GM18861 (cell line): ENCODE results near the gene PRRX2.
"Not testable (repeated sequence)": the region's sequence is repeated elsewhere in the genome, so short reads cannot be mapped to it uniquely, and the experiment has no call there.

ENCODE experiments used
- ATAC-seq: cut with Tn5 transposase; IDR thresholded peaks from one replicate; pipeline ENCODE4 v1.9.1; 2021; ENCODE audit not compliant: unreplicated experiment

The PRRX2 gene

DNA sequence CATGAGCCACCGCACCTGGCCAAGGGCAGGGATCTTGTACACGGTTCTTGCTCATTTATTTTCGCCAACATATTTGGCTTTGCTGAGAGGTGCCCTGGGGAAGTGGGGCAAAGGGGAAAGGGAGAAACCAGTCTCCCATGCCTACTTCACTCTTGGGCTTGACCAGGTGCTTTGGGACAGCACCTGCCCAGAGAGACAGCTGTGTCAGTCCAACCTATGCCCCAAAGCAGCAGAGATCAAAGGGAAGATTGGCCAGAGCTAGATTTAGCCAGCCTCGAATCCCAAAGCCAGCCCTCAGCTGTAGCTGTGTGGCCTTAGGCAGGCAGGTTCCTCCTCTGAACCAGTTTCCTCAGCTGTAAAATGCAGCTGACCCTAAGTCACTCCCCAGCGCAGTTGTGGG lies 89.7 kb downstream of the PRRX2 start:
- ATAC-seq: no peak

DNA sequence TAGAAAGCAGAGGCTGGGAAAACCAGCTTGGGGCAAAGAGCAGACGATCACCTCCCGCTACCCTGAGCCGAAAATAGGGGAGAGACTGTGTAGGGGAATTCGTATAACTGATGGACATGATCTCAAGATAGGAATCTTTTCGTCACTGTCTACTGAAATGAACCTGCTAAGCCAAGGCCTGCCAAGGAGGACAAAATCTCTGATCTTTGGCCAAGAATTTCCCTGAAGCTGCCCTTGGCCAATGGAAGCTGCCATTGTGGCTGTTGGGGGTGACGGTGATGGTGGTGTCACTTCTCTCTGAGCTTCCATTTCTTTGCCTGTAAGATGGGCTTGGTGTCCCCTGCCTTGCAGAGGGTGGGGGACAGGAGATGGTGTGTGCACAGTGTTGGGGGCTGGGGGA lies 90.7 kb downstream of the PRRX2 start:
- no peak for ATAC-seq

GRCh38 chr9:129757045-129757444 lies 91.6 kb downstream of the PRRX2 start:
- ATAC-seq: no peak

- no peak for ATAC-seq
Observed at GRCh38 chr9:129759319-129759718, 93.9 kb downstream of the PRRX2 start.

DNA sequence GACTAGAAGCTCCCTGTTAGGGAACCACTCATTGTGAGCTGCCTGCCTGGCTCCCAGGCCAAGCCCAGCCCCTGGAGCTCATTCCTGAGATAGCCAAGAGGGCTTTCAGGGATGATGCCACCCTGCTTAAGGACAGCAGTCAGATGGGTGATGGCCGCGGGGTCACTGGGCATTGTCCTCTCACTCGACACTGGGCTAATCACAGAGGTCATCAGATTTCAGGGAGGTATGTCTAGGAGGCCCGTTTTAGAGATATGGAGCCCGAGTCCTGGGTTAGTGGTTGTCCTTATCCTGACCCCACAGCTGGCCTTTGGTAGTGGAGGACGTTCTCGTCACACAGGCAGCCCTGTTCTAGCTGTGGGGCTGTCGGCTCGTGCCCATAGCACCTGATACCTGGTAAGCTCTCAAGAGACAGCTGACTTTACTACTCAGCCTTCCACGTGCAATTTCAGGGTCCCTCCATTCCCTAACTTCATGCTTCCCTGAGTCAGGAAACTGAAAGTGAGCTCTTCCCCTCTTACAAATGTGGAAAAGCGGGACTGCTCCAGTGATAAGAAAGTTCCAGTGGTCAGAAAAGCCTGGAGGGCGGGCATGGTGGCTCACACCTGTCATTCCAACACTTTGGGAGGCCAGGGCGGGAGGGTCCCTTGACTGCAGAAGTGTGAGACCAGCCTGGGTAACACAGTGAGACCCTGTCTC lies 94.5 kb downstream of the PRRX2 start:
- ATAC-seq: no peak

DNA sequence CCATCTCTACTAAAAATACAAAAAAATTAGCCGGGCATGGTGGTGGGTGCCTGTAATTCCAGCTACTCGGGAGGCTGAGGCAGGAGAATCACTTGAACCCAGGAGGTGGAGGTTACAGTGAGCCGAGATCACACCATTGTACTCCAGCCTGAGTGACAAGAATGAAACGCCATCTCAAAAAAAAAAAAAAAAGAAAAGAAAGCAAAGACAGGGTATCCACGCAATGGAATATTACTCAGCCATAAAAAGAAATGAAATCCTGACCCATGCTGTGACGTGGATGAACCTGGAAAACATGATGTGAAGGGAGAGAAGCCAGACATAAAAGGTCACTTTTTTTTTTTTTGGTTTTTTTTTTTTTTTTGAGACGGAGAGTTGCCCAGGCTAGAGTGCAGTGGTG lies 95.3 kb downstream of the PRRX2 start:
- ATAC-seq: not testable (repeated sequence)

DNA sequence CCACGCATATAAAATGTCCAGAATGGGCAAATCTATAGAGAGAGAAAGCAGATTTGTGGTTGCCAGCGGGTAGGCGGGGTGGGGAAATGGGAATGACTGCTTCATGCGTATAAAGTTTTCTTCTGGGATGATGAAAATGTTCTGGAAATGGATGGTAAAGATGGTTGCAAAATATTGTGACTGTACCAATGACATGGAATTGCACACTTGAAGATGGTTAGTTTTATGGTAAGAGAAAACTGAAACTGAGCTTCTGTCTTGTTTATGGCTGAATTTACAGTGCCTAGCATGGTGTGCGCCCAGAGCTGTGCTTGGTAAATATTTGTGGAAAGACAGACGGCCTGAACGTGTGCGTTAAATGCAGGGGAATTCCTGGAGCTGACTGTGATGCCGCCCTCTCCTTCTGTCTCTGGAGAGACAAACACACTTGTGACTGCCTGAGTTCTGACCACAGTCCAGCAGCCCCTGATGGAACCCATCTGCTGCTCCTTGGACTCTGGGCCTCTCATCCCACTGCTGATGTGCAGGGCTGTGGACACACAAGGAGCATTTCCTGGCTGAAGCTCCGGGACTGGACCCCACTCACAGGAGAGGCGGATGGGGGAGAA lies 96.0 kb downstream of the PRRX2 start:
- ATAC-seq: no peak

DNA sequence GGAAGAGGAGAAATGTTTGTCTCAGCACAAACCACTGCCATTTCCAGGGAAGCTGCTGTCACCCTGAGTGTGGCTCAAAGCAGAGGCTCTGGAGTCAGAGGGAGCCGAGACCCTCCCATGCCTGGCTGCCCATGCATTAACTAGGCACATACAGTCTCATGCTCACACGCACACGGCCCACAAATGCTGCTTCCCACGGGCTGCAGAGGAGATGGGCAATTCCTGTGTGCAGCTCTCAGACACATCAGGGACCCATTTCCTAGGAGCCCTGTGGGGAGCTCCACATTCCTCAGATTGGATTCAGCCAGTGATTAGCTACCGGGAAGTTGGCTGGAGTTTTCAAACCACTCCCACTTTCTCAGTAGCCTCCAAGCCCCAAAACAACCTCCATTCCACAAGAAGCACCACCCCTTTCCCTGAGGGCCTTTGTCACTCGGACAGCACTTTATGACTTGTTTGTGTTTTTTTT lies 96.5 kb downstream of the PRRX2 start:
- ATAC-seq: no peak

DNA sequence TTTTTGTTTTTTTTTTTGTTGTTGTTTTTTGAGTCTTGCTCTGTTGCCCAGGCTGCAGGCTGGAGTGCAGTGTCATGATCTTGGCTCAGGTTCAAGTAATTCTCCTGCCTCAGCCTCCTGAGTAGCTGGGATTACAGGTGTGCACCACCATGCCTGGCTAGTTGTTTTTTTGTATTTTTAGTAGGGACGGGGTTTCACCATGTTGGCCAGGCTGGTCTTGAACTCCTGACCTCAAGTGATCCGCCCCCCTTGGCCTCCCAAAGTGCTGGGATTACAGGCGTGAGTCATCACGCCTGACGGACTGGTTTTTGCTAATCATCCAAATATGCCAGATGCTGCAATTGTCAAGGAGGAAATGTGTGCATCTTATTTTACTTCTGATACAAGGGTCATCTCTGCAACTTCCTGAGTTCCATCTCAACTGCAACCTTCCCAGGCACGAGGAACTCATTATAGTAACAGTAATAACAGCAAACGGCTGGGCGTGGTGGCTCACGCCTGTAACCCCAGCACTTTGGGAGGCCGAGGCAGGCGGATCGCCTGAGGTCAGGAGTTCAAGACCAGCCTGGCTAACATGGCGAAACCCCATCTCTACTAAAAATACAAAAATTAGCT lies 97.0 kb downstream of the PRRX2 start:
- not testable (repeated sequence) for ATAC-seq

GRCh38 chr9:129762985-129763926 lies 97.8 kb downstream of the PRRX2 start:
- ATAC-seq: no peak

- ATAC-seq: no peak
Observed at GRCh38 chr9:129765764-129766317, 100.4 kb downstream of the PRRX2 start.

DNA sequence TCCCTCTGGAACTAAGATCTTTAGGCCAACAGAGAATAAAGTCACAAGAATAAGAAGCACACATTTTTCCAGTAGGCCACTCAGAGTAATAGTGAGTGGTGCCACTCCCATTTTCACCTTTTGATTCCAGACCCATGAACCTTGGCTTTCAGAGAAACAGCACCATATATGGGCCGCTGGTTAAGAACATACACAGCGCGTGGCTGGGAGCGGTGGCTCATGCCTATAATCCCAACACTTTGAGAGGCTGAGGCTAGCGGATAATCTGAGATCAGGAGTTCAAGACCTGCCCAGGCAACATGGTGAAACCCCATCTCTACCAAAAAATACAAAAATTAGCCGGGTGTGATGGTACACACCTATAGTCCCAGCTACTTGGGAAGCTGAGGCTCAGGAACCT lies 103.0 kb downstream of the PRRX2 start:
- no peak for ATAC-seq

GRCh38 chr9:129769669-129770068 lies 104.2 kb downstream of the PRRX2 start:
- ATAC-seq: no peak

GRCh38 chr9:129770741-129771140 lies 105.3 kb downstream of the PRRX2 start:
- no peak for ATAC-seq
